ENCODE data around the gene CCT7.
"Not testable (repeated sequence)": the region's sequence is repeated elsewhere in the genome, so short reads cannot be mapped to it uniquely, and the experiment has no call there.

Gene CCT7

DNA sequence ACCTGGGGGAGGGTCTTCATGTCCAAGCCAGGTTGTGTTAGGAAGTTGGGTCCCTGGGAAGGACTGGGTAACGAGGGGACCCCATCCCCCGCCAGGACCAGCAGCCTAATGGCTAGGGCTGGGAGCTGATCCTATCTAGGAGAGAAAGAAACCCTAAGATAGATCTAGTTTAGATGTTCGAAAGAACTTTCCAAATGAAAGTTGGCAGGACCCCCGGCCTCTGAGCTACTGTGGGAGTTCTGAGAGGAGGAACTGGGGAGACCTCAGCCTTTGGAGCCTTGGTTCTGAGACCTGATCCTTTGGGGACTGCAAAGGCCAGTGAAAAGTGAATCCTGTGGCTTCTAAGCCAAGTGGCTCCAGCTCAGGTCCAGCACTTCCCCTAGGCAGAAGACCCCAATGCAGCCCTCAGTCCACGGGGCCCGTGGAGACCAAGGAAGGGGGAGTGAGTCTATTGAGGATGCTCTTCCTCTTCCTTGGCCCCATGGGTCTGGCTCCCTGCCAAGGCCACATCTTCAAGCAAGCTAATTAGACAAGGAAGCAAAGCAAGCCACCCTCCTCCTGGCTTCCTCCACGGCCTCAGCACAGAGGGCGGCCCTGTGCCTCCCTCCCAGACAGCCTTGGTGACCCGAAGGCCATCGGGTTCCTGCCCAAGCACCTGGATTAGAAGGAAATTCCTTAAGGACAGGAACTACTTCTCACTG lies 23.5 kb downstream of the CCT7 start:
- Mint-ChIP-seq H3K27me3 (no peaks in the 10 kb centered on the region), H3K36me3 (peaks cover 40% of the 10 kb centered on the region), H3K4me1 (peaks cover 10% of the 10 kb centered on the region), H3K9me3 (no peaks in the 10 kb centered on the region), H3K27ac (peak overlapping the region; percentile 8), H3K4me3 (no peak overlapping the region)
- ATAC-seq = no peak

DNA sequence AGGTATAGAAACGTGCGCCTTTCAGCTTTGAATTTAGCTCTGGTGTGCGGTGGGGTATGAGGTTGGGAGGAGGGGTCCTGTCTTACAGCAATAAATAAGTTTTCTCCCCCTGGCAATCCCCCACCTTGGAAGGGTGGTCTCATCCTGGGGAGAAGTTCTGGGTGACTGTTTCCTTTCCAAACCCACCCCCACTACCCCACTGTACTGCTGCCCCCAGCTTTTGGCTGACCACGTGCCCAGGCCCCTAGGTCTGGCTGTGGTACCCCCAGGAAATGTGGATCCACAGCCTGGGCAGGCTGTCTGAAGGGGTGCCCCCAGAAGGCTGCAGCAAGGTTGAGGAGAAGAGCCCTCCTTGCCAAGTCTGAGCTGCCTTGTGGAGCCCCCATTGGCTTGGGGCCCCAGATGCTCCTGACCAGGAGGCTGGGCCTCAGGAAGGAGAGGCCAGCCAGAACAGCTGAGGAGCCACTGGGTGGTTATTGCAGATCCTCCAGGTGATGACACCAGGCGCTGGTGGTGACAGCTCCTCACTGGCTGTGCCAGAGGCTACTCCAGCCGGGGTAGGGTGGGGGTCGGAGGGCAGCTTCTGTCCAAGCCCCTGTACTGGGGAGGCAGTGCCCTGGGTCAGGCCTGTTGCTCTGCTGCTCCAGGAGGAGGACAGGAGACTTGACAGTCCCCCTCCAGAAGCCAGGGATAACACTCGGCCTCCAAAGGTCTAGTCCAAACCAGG lies 24.2 kb downstream of the CCT7 start:
- Mint-ChIP-seq H3K9me3 (no peaks in the 10 kb centered on the region), H3K27me3 (no peaks in the 10 kb centered on the region), H3K4me3 (no peak overlapping the region), H3K36me3 (peaks cover 37% of the 10 kb centered on the region), H3K27ac (no peak overlapping the region), H3K4me1 (peaks cover 10% of the 10 kb centered on the region)
- ATAC-seq = no peak

DNA sequence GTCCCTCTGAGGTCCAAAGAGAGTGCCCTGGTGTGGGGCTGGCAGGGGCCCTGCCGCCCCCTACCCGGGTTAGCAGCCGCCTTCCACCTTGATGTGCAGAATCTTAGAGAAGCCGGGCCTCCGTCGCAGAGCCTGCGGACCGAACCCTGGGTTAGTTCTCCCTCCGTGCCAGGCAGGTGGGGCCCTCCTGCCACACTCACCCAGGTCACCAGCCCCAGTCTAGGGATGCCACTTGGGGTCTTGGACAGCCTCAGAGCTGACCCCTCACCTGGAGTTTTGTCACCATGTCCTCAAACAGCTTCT lies 24.8 kb downstream of the CCT7 start:
- peaks cover 10% of the 10 kb centered on the region for H3K4me1 Mint-ChIP-seq
- no peaks in the 10 kb centered on the region for H3K9me3 Mint-ChIP-seq
- no peak overlapping the region for H3K27ac Mint-ChIP-seq
- peaks cover 38% of the 10 kb centered on the region for H3K36me3 Mint-ChIP-seq
- no peaks in the 10 kb centered on the region for H3K27me3 Mint-ChIP-seq
- ATAC-seq = no peak
- H3K4me3 Mint-ChIP-seq = no peak overlapping the region

DNA sequence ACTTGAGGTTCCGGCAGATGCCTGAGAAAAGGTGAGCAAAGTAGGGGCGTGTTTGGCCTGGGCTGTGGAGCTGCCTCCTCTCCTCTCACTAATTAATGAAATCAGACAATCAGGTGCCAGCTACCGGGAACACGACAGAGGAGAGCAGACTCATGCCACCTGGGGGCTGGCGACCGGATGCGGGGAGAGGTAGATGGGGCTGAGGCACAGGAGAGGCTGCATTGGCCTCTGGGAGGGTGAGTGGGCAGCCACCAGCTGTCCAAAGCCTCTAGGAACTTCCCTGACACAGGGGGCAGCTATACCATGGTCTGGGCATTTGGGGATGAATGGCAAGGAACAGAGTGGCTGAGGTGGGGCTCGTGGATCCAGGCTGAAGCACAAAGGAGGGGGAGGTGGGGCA lies 25.2 kb downstream of the CCT7 start:
- Mint-ChIP-seq H3K27me3 (no peaks in the 10 kb centered on the region), H3K9me3 (no peaks in the 10 kb centered on the region), H3K4me1 (peaks cover 10% of the 10 kb centered on the region), H3K27ac (no peak overlapping the region), H3K36me3 (peaks cover 42% of the 10 kb centered on the region), H3K4me3 (no peak overlapping the region)
- no peak for ATAC-seq

DNA sequence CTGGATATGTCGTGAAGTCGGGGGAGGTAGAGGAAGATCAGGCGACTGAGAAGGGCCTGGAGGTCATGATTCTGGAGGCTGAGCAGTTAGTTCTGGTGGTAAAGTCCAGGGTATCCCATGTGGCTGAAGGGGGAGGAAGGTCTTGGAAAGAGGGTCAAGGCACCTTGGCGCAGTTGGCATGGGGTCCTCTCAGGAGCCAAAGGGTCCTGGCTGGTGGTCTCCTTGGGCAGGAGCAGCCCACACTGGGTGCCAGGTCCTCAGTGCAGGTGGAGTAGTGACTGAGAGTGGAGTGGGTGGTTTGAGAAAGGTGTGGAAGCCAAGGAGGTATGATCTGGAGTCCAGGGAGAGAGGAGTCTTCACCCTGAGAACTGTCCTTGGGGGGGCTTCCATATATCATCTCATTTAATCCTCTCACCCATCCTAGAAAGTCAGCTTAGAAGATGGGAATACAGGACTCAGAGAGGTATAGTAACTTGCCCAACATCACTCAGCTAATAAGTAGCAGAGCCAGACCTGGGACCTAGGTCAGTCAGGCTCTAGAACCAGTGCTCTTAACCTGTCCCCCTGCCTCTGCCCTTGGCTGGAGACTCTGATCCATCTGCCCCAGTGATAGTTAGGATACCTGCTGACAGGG lies 25.7 kb downstream of the CCT7 start:
- Mint-ChIP-seq H3K27ac (no peak overlapping the region), H3K27me3 (no peaks in the 10 kb centered on the region), H3K9me3 (no peaks in the 10 kb centered on the region)

DNA sequence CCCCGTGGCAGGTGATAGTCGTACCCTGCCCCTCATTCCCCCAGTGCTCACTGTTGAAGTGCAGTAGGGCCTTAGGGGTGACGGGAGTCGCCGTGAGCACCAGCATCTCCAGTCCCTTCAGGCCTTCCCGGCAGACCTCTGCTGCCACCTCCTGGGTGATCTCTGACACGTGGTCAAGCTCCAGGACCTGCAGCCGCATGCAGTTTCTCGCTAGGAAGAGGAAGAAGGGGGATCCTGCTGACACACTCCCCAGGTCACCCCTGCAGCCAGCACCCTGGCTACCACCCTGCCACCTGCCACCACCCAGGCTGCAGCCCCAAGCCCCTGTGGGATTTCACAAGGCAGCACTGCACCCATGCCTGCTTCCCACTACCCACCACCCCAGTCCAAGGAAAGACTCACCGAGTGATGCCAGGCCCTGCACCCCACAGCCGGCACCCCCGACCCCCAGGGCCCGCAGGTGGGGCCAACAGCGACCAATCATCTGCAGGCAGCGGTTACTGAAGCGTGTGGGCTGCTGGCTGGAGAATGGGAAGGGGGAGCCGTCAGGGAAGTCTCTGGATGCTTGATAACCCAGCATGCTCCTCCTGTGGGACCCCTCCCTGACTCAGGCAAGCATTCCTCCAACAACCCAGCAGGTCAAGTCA lies 26.4 kb downstream of the CCT7 start:
- no peaks in the 10 kb centered on the region for H3K27me3 Mint-ChIP-seq
- H3K36me3 Mint-ChIP-seq = peaks cover 32% of the 10 kb centered on the region
- H3K27ac Mint-ChIP-seq = no peak overlapping the region
- H3K4me3 Mint-ChIP-seq = no peak overlapping the region
- H3K4me1 Mint-ChIP-seq = peaks cover 6% of the 10 kb centered on the region
- no peaks in the 10 kb centered on the region for H3K9me3 Mint-ChIP-seq
- no peak for ATAC-seq

More for the DNA sequence above, 25.7 kb downstream of the CCT7 start:
- peaks cover 39% of the 10 kb centered on the region for H3K36me3 Mint-ChIP-seq
- H3K4me1 Mint-ChIP-seq = peaks cover 10% of the 10 kb centered on the region
- H3K4me3 Mint-ChIP-seq = no peak overlapping the region
- ATAC-seq = no peak

DNA sequence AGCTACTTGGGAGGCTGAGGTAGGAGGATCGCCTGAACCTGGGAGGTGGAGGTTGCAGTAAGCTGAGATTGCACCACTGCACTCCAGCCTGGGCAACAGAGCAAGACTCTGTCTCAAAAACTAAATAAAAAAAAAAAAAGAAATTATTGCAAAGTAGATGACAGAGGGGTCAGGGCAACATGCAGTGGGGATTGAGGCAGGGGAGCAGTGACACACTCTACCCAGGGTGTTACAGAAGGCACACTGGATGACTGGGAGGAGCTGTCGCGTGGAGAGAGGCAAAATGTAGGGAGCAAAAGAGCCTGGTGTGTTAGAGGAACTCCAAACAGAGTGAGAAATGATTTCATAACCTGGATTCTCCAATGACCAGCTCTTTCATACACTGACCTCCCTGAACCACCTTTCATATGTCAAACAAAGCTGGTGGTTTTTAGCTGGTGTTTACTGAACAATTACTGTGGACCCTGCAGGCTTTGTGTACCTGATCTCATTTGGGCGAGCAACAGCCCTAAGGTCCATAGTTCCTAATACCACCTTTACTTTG lies 28.1 kb downstream of the CCT7 start:
- no peaks in the 10 kb centered on the region for H3K27me3 Mint-ChIP-seq
- H3K4me3 Mint-ChIP-seq = no peak overlapping the region
- H3K27ac Mint-ChIP-seq = no peak overlapping the region
- H3K4me1 Mint-ChIP-seq = peaks cover 1% of the 10 kb centered on the region
- peaks cover 40% of the 10 kb centered on the region for H3K36me3 Mint-ChIP-seq
- ATAC-seq = no peak
- no peaks in the 10 kb centered on the region for H3K9me3 Mint-ChIP-seq

DNA sequence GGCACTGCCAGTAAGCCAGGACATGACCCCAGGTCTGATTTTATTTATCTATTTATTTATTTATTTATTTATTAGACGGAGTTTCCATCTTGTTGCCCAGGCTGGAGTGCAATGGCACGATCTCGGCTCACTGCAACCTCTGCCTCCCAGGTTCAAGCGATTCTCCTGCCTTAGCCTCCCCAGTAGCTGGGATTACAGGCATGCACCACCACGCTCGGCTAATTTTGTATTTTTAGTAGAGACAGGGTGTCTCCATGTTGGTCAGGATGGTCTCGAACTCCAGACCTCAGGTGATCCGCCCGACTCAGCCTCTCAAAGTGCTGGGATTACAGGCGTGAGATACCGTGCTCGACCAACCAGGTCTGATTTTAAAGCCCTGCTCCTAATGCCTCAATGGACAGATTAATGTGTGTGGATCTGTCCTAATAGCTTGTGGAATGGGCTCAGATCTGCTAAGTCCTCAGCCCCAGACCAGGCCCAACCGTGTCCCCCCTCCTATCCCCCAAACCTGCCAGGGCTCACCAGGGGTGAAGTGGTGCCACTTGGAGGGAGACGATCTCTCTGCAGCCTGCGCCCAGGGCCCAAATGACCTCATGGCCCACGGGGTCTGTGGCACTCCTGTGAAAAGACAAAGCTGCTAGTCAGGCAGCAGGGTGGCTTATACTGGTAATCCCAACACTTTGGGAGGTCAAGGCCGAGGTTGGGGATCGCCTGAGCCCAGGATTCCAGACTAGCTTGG lies 28.8 kb downstream of the CCT7 start:
- H3K4me3 Mint-ChIP-seq, H3K27ac Mint-ChIP-seq, H3K27me3 Mint-ChIP-seq, H3K9me3 Mint-ChIP-seq, ATAC-seq, H3K4me1 Mint-ChIP-seq: not testable (repeated sequence)
- H3K36me3 Mint-ChIP-seq = peaks cover 41% of the 10 kb centered on the region

DNA sequence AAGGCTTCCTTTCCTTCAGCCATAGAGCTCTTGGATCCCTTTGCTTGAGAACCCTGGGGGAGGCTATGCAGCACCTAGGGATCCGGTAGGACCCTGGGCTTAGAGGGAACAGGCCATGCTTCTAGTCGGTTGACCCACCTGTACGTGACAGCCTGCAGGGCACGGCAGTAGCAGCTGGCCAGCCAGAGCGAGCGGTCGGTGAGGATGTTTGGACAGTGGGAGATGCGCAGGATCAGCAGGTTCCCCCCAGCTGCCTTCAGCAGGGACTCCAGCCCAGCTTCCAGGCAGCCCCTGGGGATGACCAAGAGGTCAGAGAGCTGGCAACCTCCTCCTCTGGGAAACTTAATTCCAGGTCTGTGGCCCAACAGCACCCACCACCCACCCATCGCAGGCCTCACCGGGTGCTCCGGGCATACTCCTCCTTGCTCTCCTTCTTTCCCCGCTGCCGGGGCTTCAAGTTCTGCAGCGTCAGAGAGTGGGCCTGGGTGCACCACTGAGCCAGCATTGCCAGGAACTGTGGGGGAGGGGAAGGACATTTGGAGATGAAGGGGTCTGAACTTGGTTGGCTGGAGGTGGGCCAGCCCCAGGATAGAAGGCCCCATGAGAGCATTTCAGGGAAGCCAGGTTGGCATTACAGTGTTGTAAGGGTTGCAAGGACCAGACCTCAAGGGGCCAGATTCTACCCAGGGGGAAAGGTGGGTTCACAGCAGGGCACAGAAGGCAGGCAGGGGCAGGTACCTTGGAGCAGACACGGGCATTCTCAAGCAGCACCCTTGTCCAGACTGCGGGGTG lies 29.6 kb downstream of the CCT7 start:
- no peaks in the 10 kb centered on the region for H3K9me3 Mint-ChIP-seq

DNA sequence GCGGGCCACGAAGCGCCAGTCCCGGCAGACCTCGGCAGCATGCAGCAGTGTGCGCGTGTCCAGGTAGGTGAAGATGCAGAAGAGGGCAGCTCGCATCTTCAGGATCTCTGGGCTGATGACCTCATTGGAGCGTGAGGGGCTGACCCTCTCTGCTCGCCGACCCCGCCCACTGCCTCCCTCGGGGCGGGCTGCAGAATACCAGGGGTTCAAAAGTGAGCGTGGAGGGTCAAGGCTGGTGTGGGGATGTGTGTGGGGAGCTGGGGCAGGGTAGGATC lies 30.2 kb downstream of the CCT7 start:
- Mint-ChIP-seq H3K36me3 (peaks cover 40% of the 10 kb centered on the region), H3K27ac (no peak overlapping the region), H3K4me1 (peaks cover 10% of the 10 kb centered on the region), H3K4me3 (no peak overlapping the region), H3K9me3 (no peaks in the 10 kb centered on the region), H3K27me3 (no peaks in the 10 kb centered on the region)
- no peak for ATAC-seq

More for the DNA sequence above, 29.6 kb downstream of the CCT7 start:
- Mint-ChIP-seq H3K27ac (no peak overlapping the region), H3K4me1 (peaks cover 10% of the 10 kb centered on the region), H3K27me3 (no peaks in the 10 kb centered on the region), H3K4me3 (no peak overlapping the region), H3K36me3 (peaks cover 45% of the 10 kb centered on the region)
- ATAC-seq = no peak

DNA sequence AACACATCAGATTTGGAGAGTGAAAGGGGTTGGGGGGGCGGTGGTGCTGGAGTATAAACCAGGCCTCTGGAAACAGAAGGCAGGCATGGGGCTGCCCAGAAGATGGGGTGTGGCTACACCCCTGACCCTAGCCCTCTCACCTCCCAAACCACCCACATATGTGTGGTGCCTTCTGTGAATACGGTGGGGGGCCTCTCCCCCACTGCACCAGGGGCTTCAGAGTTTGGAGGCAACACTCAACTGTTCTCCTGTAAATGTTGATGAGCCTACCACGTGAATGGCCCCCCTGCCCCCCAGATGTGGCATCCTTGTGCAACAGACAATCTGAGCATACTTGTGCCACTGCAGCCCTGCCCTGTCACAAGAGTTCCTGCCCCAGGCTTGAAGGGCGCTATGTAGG lies 30.7 kb downstream of the CCT7 start:
- no peak overlapping the region for H3K27ac Mint-ChIP-seq
- H3K27me3 Mint-ChIP-seq = no peaks in the 10 kb centered on the region
- ATAC-seq = no peak
- H3K4me1 Mint-ChIP-seq = peaks cover 14% of the 10 kb centered on the region
- no peak overlapping the region for H3K4me3 Mint-ChIP-seq
- peaks cover 35% of the 10 kb centered on the region for H3K36me3 Mint-ChIP-seq
- no peaks in the 10 kb centered on the region for H3K9me3 Mint-ChIP-seq

DNA sequence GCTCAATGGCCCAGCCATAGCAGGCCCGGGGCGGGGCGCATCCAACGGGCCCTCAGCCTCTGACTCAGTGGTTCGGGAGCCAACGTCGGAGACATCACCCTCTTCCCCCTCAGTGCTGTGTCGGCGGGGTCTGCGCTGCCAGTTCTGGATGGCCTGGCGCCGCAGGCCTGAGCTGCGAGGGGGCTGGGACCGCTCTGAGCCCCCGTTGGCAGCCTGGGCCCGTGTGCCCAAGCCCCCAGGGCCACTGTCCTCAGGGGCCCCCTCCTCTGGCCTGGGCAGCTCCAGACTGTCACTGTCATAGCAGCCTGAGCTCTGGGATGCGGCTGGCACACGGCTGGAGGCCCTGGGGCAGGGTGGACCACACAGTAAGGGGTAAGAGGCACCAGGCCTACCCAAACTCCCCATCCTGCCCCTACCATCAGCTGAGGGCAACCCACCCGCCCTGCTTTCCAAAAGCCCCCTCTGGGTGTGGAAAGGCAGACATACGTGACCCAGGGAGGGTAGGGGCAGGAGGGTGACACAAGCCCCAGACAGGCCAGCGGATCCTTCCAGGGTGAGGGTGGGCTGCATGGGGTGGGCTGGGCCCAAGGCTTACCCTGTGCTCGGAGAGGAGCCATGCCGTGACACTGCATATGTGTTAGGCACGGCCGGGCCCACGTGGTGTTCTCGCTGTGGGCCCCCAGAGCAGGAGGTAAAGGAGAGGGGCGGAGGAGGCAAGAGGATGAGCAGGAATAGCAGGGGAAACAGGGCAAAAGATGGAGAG lies 31.4 kb downstream of the CCT7 start:
- H3K27me3 Mint-ChIP-seq = no peaks in the 10 kb centered on the region
- no peak overlapping the region for H3K4me3 Mint-ChIP-seq
- no peaks in the 10 kb centered on the region for H3K9me3 Mint-ChIP-seq
- H3K27ac Mint-ChIP-seq = no peak overlapping the region
- peaks cover 18% of the 10 kb centered on the region for H3K4me1 Mint-ChIP-seq
- peaks cover 34% of the 10 kb centered on the region for H3K36me3 Mint-ChIP-seq
- no peak for ATAC-seq

DNA sequence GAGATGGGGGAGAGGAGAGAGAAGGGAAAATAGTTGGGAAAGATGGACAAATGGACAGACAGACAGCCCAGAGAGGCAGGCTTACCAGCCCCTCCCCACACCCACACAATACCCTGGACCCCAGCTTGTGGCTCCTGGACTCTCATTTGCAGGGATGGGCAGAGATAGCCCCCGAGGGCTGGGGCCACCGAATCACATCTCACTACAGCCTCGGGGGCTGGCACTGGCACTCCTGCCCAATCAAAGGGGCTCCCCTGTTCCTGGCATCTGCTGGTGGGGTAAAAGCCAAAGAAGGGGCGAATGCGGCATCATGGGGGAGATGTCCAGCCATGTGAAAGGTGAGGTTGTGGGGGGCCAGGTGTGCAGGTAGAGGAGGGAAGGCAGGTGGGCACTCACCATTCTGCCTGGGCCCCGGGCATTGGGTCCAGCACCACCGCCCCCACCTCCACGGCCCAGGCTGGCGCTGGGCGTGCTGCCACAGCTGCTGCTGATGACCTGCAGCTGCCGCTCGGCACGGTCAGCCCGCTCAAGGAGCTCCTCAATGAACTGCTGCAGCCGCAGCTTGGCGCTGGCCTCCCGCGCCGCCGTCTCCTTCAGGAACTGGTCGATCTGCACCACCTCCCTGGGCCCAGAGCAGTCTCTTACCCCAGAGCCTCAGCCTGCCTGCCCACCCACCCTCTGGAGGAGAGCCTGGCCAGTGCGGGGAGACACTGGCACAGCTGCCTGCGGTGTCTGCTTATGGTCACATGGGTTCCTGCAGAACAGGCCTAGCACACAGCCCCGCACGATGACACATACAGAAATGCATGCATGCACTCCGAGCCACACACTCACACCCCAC lies 32.2 kb downstream of the CCT7 start:
- Mint-ChIP-seq H3K4me3 (no peak overlapping the region), H3K36me3 (peaks cover 40% of the 10 kb centered on the region), H3K27me3 (no peaks in the 10 kb centered on the region), H3K4me1 (peaks cover 18% of the 10 kb centered on the region), H3K9me3 (no peaks in the 10 kb centered on the region), H3K27ac (no peak overlapping the region)
- no peak for ATAC-seq

Data from stimulated activated memory B cell treated with anti-CD40 and anti-IgM and Interleukin-4, amounts not matched to agents 10 μg/mL and 1 μg/mL and 100 μg/mL, for 72 hours (primary cell).